HEK293T (cell line): ENCODE results near the gene C21orf58.

Source experiments
- ARNT ChIP-seq: fragments of 450-650 bp; IDR thresholded peaks from 2 replicates; pipeline ENCODE4 v1.6.1; 2017; ENCODE audit warnings: mild to moderate bottlenecking
- ELF4 ChIP-seq: fragments of 450-650 bp; IDR thresholded peaks from 2 replicates; pipeline ENCODE4 v1.6.1; 2017; ENCODE audit warnings: antibody characterized with exemption
- FOXA1 ChIP-seq: fragments of 450-650 bp; IDR thresholded peaks from 2 replicates; pipeline ENCODE4 v1.6.1; 2016; ENCODE audit warnings: mild to moderate bottlenecking
- FOXM1 ChIP-seq: fragments of 450-650 bp; IDR thresholded peaks from 2 replicates; pipeline ENCODE4 v1.6.1; 2017; ENCODE audit warnings: mild to moderate bottlenecking, borderline replicate concordance
- HDGF ChIP-seq: fragments of 450-650 bp; IDR thresholded peaks from 2 replicates; pipeline ENCODE4 v1.6.1; 2017; ENCODE audit warnings: antibody characterized with exemption, borderline replicate concordance
- LEF1 ChIP-seq: fragments of 450-650 bp; IDR thresholded peaks from 2 replicates; pipeline ENCODE4 v1.6.1; 2017; ENCODE audit warnings: mild to moderate bottlenecking, borderline replicate concordance
- PKNOX1 ChIP-seq: fragments of 450-650 bp; IDR thresholded peaks from 2 replicates; pipeline ENCODE4 v1.6.1; 2016
- SP1 ChIP-seq: fragments of 450-650 bp; IDR thresholded peaks from 2 replicates; pipeline ENCODE4 v1.6.1; 2017
- SUZ12 ChIP-seq: fragments of 450-650 bp; IDR thresholded peaks from 2 replicates; pipeline ENCODE4 v1.6.1; 2016; ENCODE audit warnings: mild to moderate bottlenecking
- ZNF384 ChIP-seq: fragments of 450-650 bp; IDR thresholded peaks from 2 replicates; pipeline ENCODE4 v1.6.1; 2016

- TF ChIP-seq FOXM1 (no peak), SP1 (no peak), PKNOX1 (no peak), HDGF (no peak), ZNF384 (no peak), FOXA1 (no peak), ELF4 (no peak), LEF1 (no peak), ARNT (no peak), SUZ12 (no peak)
These were observed 54.2 kb downstream of the C21orf58 start for GRCh38 chr21:46269466-46269865.
